ENCODE measurements around the gene SERPINB8. TPM values are rescaled to one million over a fixed set of nuclear protein-coding genes. Genes with fewer than 3 reads are reported as not detected.

The SERPINB8 gene
- total RNA-seq, 1 experiment from 2014 or later: 2.0 TPM

DNA sequence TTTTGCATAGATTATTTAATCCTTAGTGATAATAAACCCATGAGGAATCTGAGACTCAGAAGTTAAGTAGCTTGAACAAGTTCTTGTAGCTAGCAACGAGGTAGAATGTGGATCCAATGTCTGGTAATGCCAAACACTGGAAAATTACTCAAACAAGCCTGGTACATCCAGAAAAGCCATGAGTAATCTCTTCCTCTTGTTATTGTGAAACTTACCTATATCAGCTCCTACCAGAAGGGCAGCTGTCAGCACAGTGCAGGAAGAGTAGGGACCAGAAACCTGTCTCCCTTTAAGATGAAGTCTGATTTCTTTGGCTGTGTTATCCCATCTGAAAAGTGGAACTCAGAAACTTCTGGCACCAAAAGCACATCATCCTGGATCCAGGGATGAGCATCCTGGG lies 7.7 kb upstream of the SERPINB8 start:
- intact Hi-C loops (cut with micrococcal nuclease; ENCODE audit: unreplicated experiment) (no loop called here), in situ Hi-C loops (cut with HindIII; ENCODE audit: low pct_unique_long_range_greater_than_20kb, low sequenced_read_pairs) (no loop called here)
- Histone ChIP-seq H3K36me3 (ENCODE audit: control insufficient read depth, insufficient read depth, low read length) (no peaks in the 10 kb centered on the region), H3K4me1 (ENCODE audit: control insufficient read depth, insufficient read depth, low read length) (no peaks in the 10 kb centered on the region), H3K9me3 (ENCODE audit: control insufficient read depth, insufficient read depth, low read depth, low read length) (no peaks in the 10 kb centered on the region), H3K27ac (ENCODE audit: low read length) (no peak overlapping the region), H3K27me3 (ENCODE audit: control insufficient read depth, insufficient read depth, low read length) (no peaks in the 10 kb centered on the region), H3K4me3 (ENCODE audit: low read depth in 2 of 2, low read length in 2 of 2) (no peak overlapping the region)
- no peak for ATAC-seq
- TF ChIP-seq SIN3A (IDR thresholded peaks at IDR 0.05; ENCODE audit: borderline replicate concordance, insufficient read depth, low read depth, low read length) (no peak), TCF7L2 (IDR thresholded peaks at IDR 0.05; ENCODE audit: low read depth, low read length) (no peak)
- TF ChIP-seq, protein P1, sequence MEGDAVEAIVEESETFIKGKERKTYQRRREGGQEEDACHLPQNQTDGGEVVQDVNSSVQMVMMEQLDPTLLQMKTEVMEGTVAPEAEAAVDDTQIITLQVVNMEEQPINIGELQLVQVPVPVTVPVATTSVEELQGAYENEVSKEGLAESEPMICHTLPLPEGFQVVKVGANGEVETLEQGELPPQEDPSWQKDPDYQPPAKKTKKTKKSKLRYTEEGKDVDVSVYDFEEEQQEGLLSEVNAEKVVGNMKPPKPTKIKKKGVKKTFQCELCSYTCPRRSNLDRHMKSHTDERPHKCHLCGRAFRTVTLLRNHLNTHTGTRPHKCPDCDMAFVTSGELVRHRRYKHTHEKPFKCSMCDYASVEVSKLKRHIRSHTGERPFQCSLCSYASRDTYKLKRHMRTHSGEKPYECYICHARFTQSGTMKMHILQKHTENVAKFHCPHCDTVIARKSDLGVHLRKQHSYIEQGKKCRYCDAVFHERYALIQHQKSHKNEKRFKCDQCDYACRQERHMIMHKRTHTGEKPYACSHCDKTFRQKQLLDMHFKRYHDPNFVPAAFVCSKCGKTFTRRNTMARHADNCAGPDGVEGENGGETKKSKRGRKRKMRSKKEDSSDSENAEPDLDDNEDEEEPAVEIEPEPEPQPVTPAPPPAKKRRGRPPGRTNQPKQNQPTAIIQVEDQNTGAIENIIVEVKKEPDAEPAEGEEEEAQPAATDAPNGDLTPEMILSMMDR (IDR thresholded peaks at IDR 0.05): no peak
- no TSS peak for BruUV-seq (replicated peaks)
- POLR2A ChIA-PET: no interaction called here
- CTCF ChIA-PET: no interaction called here
- no peak for DNase-seq (ENCODE audit: low read depth, low spot score)

DNA sequence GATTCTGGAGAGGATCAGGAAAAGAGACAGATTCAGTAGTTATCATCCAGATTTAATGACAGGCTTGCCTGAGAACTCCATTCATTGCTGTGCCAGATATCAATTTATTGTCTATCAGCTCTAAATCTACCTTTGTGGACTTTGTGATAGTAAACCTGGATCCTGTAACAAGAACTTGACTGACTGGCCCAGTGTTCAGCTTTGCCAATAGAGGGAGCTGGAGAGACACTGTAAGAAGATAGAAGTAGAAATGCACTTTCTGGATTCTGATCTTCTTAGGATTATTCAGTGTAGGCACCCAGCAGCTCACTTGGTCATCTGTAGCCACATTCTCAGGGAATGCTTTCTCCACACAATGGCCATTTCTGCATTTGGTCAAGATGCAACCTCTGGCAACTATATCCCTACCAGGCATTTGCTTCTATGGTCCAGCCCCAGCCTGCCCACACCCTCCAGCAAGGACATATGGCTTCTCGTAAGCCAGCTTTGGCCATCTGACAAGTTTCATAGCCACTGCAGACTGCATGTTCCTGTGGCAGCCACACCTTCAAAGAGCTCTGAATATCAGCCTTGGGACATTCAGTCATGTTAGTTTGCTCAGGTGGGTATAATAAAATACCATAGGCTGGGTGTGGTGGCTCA lies 6.1 kb upstream of the SERPINB8 start:
- no TSS peak for BruUV-seq (replicated peaks)
- ChIA-PET POLR2A (no interaction called here), CTCF (interaction anchor here (0.5 kb wide), 1 partner anchor 34 kb away, joined by 6 read pairs; no protein-coding TSS in a partner anchor)
- intact Hi-C loops (cut with micrococcal nuclease; ENCODE audit: unreplicated experiment) (no loop called here), in situ Hi-C loops (cut with HindIII; ENCODE audit: low pct_unique_long_range_greater_than_20kb, low sequenced_read_pairs) (no loop called here)
- ATAC-seq (peak; percentile 69; the same call in 1 of the 2 replicates), DNase-seq (ENCODE audit: low read depth, low spot score) (peak; percentile 36)
- H3K4me1 ChIP-seq (ENCODE audit: control insufficient read depth, insufficient read depth, low read length): no peaks in the 10 kb centered on the region
- H3K9me3 ChIP-seq (ENCODE audit: control insufficient read depth, insufficient read depth, low read depth, low read length): no peaks in the 10 kb centered on the region
- H3K27me3 ChIP-seq (ENCODE audit: control insufficient read depth, insufficient read depth, low read length): no peaks in the 10 kb centered on the region
- no peak overlapping the region for H3K27ac ChIP-seq (ENCODE audit: low read length)
- H3K36me3 ChIP-seq (ENCODE audit: control insufficient read depth, insufficient read depth, low read length): no peaks in the 10 kb centered on the region
- TF ChIP-seq, protein P1 (IDR thresholded peaks at IDR 0.05): peak; percentile 72
- TF ChIP-seq TCF7L2 (IDR thresholded peaks at IDR 0.05; ENCODE audit: low read depth, low read length): no peak
- TF ChIP-seq SIN3A (IDR thresholded peaks at IDR 0.05; ENCODE audit: borderline replicate concordance, insufficient read depth, low read depth, low read length): no peak
- TF ChIP-seq POLR2AphosphoS5 (IDR thresholded peaks at IDR 0.05; ENCODE audit: low read depth, low read length): no peak
- TF ChIP-seq, protein P2, sequence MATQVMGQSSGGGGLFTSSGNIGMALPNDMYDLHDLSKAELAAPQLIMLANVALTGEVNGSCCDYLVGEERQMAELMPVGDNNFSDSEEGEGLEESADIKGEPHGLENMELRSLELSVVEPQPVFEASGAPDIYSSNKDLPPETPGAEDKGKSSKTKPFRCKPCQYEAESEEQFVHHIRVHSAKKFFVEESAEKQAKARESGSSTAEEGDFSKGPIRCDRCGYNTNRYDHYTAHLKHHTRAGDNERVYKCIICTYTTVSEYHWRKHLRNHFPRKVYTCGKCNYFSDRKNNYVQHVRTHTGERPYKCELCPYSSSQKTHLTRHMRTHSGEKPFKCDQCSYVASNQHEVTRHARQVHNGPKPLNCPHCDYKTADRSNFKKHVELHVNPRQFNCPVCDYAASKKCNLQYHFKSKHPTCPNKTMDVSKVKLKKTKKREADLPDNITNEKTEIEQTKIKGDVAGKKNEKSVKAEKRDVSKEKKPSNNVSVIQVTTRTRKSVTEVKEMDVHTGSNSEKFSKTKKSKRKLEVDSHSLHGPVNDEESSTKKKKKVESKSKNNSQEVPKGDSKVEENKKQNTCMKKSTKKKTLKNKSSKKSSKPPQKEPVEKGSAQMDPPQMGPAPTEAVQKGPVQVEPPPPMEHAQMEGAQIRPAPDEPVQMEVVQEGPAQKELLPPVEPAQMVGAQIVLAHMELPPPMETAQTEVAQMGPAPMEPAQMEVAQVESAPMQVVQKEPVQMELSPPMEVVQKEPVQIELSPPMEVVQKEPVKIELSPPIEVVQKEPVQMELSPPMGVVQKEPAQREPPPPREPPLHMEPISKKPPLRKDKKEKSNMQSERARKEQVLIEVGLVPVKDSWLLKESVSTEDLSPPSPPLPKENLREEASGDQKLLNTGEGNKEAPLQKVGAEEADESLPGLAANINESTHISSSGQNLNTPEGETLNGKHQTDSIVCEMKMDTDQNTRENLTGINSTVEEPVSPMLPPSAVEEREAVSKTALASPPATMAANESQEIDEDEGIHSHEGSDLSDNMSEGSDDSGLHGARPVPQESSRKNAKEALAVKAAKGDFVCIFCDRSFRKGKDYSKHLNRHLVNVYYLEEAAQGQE (IDR thresholded peaks at IDR 0.05; ENCODE audit: insufficient read depth in 1 of 2, low read depth in 2 of 2, low read length in 1 of 2): no peak
- no peak overlapping the region for H3K4me3 ChIP-seq (ENCODE audit: low read depth in 2 of 2, low read length in 2 of 2)

Data from Panc1 (cell line).